Neural cell (in vitro differentiated cells): ENCODE measurements around the gene ZNF92. TPM values are rescaled to one million over a fixed set of nuclear protein-coding genes. Genes with fewer than 3 reads are reported as not detected.

Experiments
- H2AFZ ChIP-seq: fragments of 200-600, 300-800 bp; sonication (generic), shearing (Covaris generic); 2 replicates; pipeline ENCODE4 v1.6.0; 2014; ENCODE audit warnings: low read depth, mild to moderate bottlenecking, antibody characterized with exemption, low read length, moderate library complexity
- H3F3A ChIP-seq: fragments of 200-600 bp; shearing (Covaris generic); 2 replicates; pipeline ENCODE4 v1.6.1; 2016; ENCODE audit warnings: mild to moderate bottlenecking, moderate library complexity, mixed read lengths, antibody characterized with exemption, low read length; ENCODE audit not compliant: insufficient read depth, poor library complexity, severe bottlenecking
- H3K27ac ChIP-seq: fragments of 200-600, 300-800 bp; sonication (generic), shearing (Covaris generic); 2 replicates; pipeline ENCODE4 v1.5.1; 2014; ENCODE audit warnings: mild to moderate bottlenecking, low read length, moderate library complexity
- H3K27me3 ChIP-seq: fragments of 300-800, 200-600 bp; sonication (generic), shearing (Covaris generic); 2 replicates; pipeline ENCODE4 v1.6.0; 2014; ENCODE audit warnings: mild to moderate bottlenecking, low read depth, low read length, moderate library complexity; ENCODE audit not compliant: insufficient read depth
- H3K36me3 ChIP-seq: fragments of 300-800, 200-600 bp; sonication (generic), shearing (Covaris generic); 2 replicates; pipeline ENCODE4 v1.5.1; 2014; ENCODE audit warnings: mild to moderate bottlenecking, antibody characterized with exemption, low read length, moderate library complexity; ENCODE audit not compliant: insufficient read depth
- H3K4me2 ChIP-seq: fragments of 300-800, 200-600 bp; sonication (generic), shearing (Covaris generic); 2 replicates; pipeline ENCODE4 v1.6.0; 2014; ENCODE audit warnings: mild to moderate bottlenecking, low read length
- H3K4me3 ChIP-seq: fragments of 300-800, 200-600 bp; sonication (generic), shearing (Covaris generic); 2 replicates; pipeline ENCODE4 v1.5.1; 2014; ENCODE audit warnings: mild to moderate bottlenecking, low read length, moderate library complexity
- H3K79me2 ChIP-seq: fragments of 200-600 bp; shearing (Covaris generic); replicated peaks from 2 replicates; pipeline ENCODE4 v1.6.0; 2014; ENCODE audit warnings: mild to moderate bottlenecking, low read length, moderate library complexity; ENCODE audit not compliant: insufficient read depth
- H3K9ac ChIP-seq: fragments of 300-800, 200-600 bp; sonication (generic), shearing (Covaris generic); 2 replicates; pipeline ENCODE4 v1.6.1; 2016; ENCODE audit warnings: mild to moderate bottlenecking, low read length, mixed read lengths
- H3K9me2 ChIP-seq: fragments of 200-600 bp; shearing (Covaris generic); 2 replicates; pipeline ENCODE4 v1.6.1; 2016; ENCODE audit warnings: mild to moderate bottlenecking, low read length, mixed read lengths; ENCODE audit not compliant: insufficient read depth
- H3K9me3 ChIP-seq: fragments of 200-600, 300-800 bp; sonication (generic), shearing (Covaris generic); 2 replicates; pipeline ENCODE4 v1.6.1; 2016; ENCODE audit warnings: mild to moderate bottlenecking, mixed run types, low read length, moderate library complexity, mixed read lengths
- H4K20me1 ChIP-seq: fragments of 200-600 bp; shearing (Covaris generic); 2 replicates; pipeline ENCODE4 v1.6.1; 2016; ENCODE audit warnings: mild to moderate bottlenecking, mixed run types; ENCODE audit not compliant: insufficient read depth
- EP300 ChIP-seq: fragments of 450-650 bp; conservative IDR thresholded peaks from 2 replicates; pipeline ENCODE4 v1.6.1; 2014; ENCODE audit warnings: antibody characterized with exemption, mild to moderate bottlenecking, moderate library complexity; ENCODE audit not compliant: poor library complexity, severe bottlenecking
- EZH2 ChIP-seq: fragments of 200-600, 300-800 bp; shearing (Covaris generic), sonication (generic); IDR thresholded peaks from 2 replicates; pipeline ENCODE4 v1.6.1; 2014; ENCODE audit warnings: antibody characterized with exemption, low read length, borderline replicate concordance, mild to moderate bottlenecking; ENCODE audit not compliant: insufficient read depth, poor library complexity, severe bottlenecking
- MXI1 ChIP-seq: fragments of 450-650 bp; conservative IDR thresholded peaks from 2 replicates; pipeline ENCODE4 v1.6.1; 2014; ENCODE audit warnings: antibody characterized with exemption, mild to moderate bottlenecking; ENCODE audit not compliant: poor library complexity, severe bottlenecking
- POLR2AphosphoS5 ChIP-seq: IDR thresholded peaks from 2 replicates; pipeline ENCODE4 v1.6.1; 2012
- RAD21 ChIP-seq: fragments of 450-650 bp; conservative IDR thresholded peaks from 2 replicates; pipeline ENCODE4 v1.6.1; 2014; ENCODE audit warnings: antibody characterized with exemption, mild to moderate bottlenecking, moderate library complexity
- REST ChIP-seq: IDR thresholded peaks from 2 replicates; pipeline ENCODE4 v1.6.1; 2012; ENCODE audit warnings: borderline replicate concordance
- SMC3 ChIP-seq: fragments of 450-650 bp; conservative IDR thresholded peaks from 2 replicates; pipeline ENCODE4 v1.6.1; 2014; ENCODE audit warnings: antibody characterized with exemption, mild to moderate bottlenecking, moderate library complexity; ENCODE audit not compliant: poor library complexity
- TAF1 ChIP-seq: IDR thresholded peaks from 2 replicates; pipeline ENCODE4 v1.6.1; 2012; ENCODE audit warnings: low read depth
- polyA plus RNA-seq: library from polyadenylated mRNA; depleted of rRNA; stranded (reverse); fragments of >200 nt; gene quantifications from 2 replicates; pipeline ENCODE4 v1.2.3, GENCODE V29; 2014
- TF ChIP-seq, protein P1 (sequence below): fragments of 450-650 bp; IDR thresholded peaks from 2 replicates; pipeline ENCODE4 v1.5.1; 2014; ENCODE audit warnings: antibody characterized with exemption, mild to moderate bottlenecking, moderate library complexity; ENCODE audit not compliant: poor library complexity, severe bottlenecking

Gene ZNF92
- polyA plus RNA-seq, 1 donor from 2014 or later: 23.2 TPM

- Histone ChIP-seq H4K20me1 (no peaks in the 10 kb centered on the region), H3K27ac (no peak overlapping the region), H3K36me3 (no peaks in the 10 kb centered on the region), H2AFZ (no peak overlapping the region), H3K79me2 (no peaks in the 10 kb centered on the region), H3K27me3 (no peaks in the 10 kb centered on the region), H3F3A (no peaks in the 10 kb centered on the region), H3K4me3 (no peak overlapping the region), H3K9me3 (peaks cover 11% of the 10 kb centered on the region), H3K4me2 (no peak overlapping the region), H3K9ac (no peak overlapping the region), H3K9me2 (no peaks in the 10 kb centered on the region)
- TF ChIP-seq EP300 (no peak), TAF1 (no peak), MXI1 (no peak), SMC3 (no peak), POLR2AphosphoS5 (no peak), REST (no peak), RAD21 (no peak), EZH2 (no peak)
- TF ChIP-seq, protein P1, sequence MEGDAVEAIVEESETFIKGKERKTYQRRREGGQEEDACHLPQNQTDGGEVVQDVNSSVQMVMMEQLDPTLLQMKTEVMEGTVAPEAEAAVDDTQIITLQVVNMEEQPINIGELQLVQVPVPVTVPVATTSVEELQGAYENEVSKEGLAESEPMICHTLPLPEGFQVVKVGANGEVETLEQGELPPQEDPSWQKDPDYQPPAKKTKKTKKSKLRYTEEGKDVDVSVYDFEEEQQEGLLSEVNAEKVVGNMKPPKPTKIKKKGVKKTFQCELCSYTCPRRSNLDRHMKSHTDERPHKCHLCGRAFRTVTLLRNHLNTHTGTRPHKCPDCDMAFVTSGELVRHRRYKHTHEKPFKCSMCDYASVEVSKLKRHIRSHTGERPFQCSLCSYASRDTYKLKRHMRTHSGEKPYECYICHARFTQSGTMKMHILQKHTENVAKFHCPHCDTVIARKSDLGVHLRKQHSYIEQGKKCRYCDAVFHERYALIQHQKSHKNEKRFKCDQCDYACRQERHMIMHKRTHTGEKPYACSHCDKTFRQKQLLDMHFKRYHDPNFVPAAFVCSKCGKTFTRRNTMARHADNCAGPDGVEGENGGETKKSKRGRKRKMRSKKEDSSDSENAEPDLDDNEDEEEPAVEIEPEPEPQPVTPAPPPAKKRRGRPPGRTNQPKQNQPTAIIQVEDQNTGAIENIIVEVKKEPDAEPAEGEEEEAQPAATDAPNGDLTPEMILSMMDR: no peak
Observed at GRCh38 chr7:65409363-65409762, 35.7 kb downstream of the ZNF92 start.

GRCh38 chr7:65411249-65411648 is 37.6 kb downstream of the ZNF92 start:
- no peaks in the 10 kb centered on the region for H3F3A ChIP-seq
- no peak overlapping the region for H2AFZ ChIP-seq
- TF ChIP-seq MXI1: no peak
- no peak for TF ChIP-seq POLR2AphosphoS5
- TF ChIP-seq EZH2: no peak
- no peak for TF ChIP-seq TAF1
- TF ChIP-seq SMC3: no peak
- no peak for TF ChIP-seq REST
- TF ChIP-seq, protein P1: no peak
- TF ChIP-seq EP300: no peak
- TF ChIP-seq RAD21: no peak
- no peak overlapping the region for H3K4me3 ChIP-seq
- H3K27me3 ChIP-seq: no peaks in the 10 kb centered on the region
- no peak overlapping the region for H3K4me2 ChIP-seq
- H3K9ac ChIP-seq: no peak overlapping the region
- no peaks in the 10 kb centered on the region for H3K9me2 ChIP-seq
- H3K36me3 ChIP-seq: no peaks in the 10 kb centered on the region
- H3K27ac ChIP-seq: no peak overlapping the region
- peaks cover 4% of the 10 kb centered on the region for H3K9me3 ChIP-seq
- no peaks in the 10 kb centered on the region for H3K79me2 ChIP-seq
- no peaks in the 10 kb centered on the region for H4K20me1 ChIP-seq
